NB4 (cell line): ENCODE measurements around the gene STON1.

ENCODE experiments used
- DNase-seq: peaks from one replicate; pipeline ENCODE4 v3.0.0; 2010; ENCODE audit warnings: low read depth
- H3K4me3 ChIP-seq: one replicate; pipeline ENCODE4 v1.5.1; 2011; ENCODE audit warnings: mild to moderate bottlenecking, low read depth, low read length, moderate library complexity
- MYC ChIP-seq: IDR thresholded peaks from 2 replicates; pipeline ENCODE4 v1.6.1; 2011; ENCODE audit warnings: low read depth, low read length
- POLR2A ChIP-seq: IDR thresholded peaks from 2 replicates; pipeline ENCODE4 v1.6.1; 2011; ENCODE audit warnings: mild to moderate bottlenecking; ENCODE audit not compliant: insufficient read length; ENCODE audit errors: extremely low read depth
- TF ChIP-seq, protein P1 (sequence below): IDR thresholded peaks from one replicate; pipeline ENCODE4 v1.5.1; 2012; ENCODE audit warnings: low read depth, low read length
- TF ChIP-seq, protein P2 (sequence below): IDR thresholded peaks from 2 replicates; pipeline ENCODE4 v1.6.1; 2011; ENCODE audit warnings: low read depth, low read length

STON1 gene

DNA sequence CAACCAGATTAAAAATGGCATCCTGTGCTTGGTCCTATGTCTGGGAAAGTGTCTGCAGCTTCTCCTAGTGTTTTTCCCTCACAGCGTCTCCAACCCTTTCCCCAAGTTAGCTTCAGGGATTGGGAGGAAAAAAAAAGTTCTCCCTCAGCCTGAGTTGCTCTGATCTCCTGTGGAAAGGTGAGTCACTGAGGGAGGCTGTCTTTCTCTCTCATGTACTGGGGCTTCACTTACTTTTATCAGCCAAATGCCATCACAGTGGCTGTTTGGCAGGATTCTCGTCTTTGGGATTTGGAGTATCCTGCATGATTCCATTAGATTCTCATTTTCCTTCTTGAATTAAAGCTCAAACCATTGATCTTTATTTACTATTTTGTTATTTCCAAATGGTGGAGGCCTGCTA lies 105.8 kb downstream of the STON1 start:
- no peak for DNase-seq
- no peak overlapping the region for H3K4me3 ChIP-seq
- TF ChIP-seq, protein P1, sequence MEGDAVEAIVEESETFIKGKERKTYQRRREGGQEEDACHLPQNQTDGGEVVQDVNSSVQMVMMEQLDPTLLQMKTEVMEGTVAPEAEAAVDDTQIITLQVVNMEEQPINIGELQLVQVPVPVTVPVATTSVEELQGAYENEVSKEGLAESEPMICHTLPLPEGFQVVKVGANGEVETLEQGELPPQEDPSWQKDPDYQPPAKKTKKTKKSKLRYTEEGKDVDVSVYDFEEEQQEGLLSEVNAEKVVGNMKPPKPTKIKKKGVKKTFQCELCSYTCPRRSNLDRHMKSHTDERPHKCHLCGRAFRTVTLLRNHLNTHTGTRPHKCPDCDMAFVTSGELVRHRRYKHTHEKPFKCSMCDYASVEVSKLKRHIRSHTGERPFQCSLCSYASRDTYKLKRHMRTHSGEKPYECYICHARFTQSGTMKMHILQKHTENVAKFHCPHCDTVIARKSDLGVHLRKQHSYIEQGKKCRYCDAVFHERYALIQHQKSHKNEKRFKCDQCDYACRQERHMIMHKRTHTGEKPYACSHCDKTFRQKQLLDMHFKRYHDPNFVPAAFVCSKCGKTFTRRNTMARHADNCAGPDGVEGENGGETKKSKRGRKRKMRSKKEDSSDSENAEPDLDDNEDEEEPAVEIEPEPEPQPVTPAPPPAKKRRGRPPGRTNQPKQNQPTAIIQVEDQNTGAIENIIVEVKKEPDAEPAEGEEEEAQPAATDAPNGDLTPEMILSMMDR, result no peak
- TF ChIP-seq MYC, result no peak
- TF ChIP-seq, protein P2, sequence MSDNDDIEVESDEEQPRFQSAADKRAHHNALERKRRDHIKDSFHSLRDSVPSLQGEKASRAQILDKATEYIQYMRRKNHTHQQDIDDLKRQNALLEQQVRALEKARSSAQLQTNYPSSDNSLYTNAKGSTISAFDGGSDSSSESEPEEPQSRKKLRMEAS, result no peak
- no peak for TF ChIP-seq POLR2A

DNA sequence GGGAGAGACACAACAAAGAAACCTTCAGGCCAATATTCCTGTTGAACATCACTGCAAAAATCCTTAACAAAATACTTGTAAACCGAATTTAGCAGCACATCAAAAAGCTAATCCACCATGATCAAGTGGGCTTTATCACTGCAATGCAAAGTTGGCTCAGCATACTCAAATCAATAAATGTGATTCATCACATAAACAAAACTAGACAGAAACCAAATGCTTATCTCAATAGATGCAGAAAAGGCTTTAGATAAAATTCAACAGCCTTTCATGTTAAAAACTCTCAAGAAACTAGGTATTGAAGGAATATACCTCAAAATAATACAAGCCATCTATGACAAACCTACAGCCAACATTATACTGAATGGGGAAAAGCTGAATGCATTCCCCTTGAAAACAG lies 108.3 kb downstream of the STON1 start:
- no peak for DNase-seq
- no peak overlapping the region for H3K4me3 ChIP-seq
- TF ChIP-seq MYC (no peak), POLR2A (no peak)
- TF ChIP-seq, protein P2, result no peak
- TF ChIP-seq, protein P1, result no peak
